Activated CD8-positive, alpha-beta T cell treated with anti-CD3 and anti-CD28 coated beads for 36 hours (primary cell): Measurements from ENCODE around the gene DARS1. TPM values are rescaled to one million over a fixed set of nuclear protein-coding genes. Genes with fewer than 3 reads are reported as not detected.

Experiments used
- ATAC-seq: fragments of 200-7000 bp; cut with Tn5 transposase; one replicate; pipeline ENCODE4 v1.10.0; 2021; ENCODE audit warnings: mild to moderate bottlenecking, moderate library complexity
- CTCF ChIA-PET: fragments of 350-600 bp; sonication (Branson Sonifier 250); formaldehyde crosslinking; loops from one replicate; lab custom pipeline; 2021; ENCODE audit warnings: antibody characterized with exemption; lab: Charles Lee
- POLR2A ChIA-PET: fragments of 350-600 bp; sonication (Branson Sonifier 250); formaldehyde crosslinking; loops from one replicate; lab custom pipeline; 2021; ENCODE audit warnings: antibody characterized with exemption; lab: Charles Lee
- DNase-seq: peaks from one replicate; pipeline ENCODE4 v3.0.0-alpha.2; 2020
- H3K27ac Mint-ChIP-seq: one replicate; pipeline ENCODE4 v1.8.0; 2021; ENCODE audit warnings: mild to moderate bottlenecking, mixed read lengths
- H3K27me3 Mint-ChIP-seq: one replicate; pipeline ENCODE4 v1.8.0; 2021; ENCODE audit warnings: mixed read lengths
- H3K36me3 Mint-ChIP-seq: one replicate; pipeline ENCODE4 v1.8.0; 2021; ENCODE audit warnings: low read depth, mixed read lengths
- H3K4me1 Mint-ChIP-seq: one replicate; pipeline ENCODE4 v1.8.0; 2021; ENCODE audit warnings: low read depth, mixed read lengths
- H3K4me3 Mint-ChIP-seq: one replicate; pipeline ENCODE4 v1.8.0; 2021; ENCODE audit warnings: mild to moderate bottlenecking, moderate library complexity, mixed read lengths
- H3K9me3 Mint-ChIP-seq: one replicate; pipeline ENCODE4 v1.8.0; 2021; ENCODE audit warnings: mixed read lengths
- intact Hi-C: fragments of 100-400 bp; cut with micrococcal nuclease; formaldehyde crosslinking; loops from one replicate; pipeline ENCODE4 v1.10.0; 2022
- total RNA-seq, 2 experiments: library from RNA; stranded (reverse); gene quantifications; one replicate each; pipeline ENCODE4 v1.2.3, GENCODE V29; 2021
- TF ChIP-seq, protein P1 (sequence below): fragments of 200-600 bp; IDR thresholded peaks from one replicate; pipeline ENCODE4 v1.8.0; 2022; ENCODE audit warnings: antibody characterized with exemption, mild to moderate bottlenecking

DARS1 gene
- total RNA-seq, 2 experiments from 2014 or later: 210 to 211 TPM

DNA sequence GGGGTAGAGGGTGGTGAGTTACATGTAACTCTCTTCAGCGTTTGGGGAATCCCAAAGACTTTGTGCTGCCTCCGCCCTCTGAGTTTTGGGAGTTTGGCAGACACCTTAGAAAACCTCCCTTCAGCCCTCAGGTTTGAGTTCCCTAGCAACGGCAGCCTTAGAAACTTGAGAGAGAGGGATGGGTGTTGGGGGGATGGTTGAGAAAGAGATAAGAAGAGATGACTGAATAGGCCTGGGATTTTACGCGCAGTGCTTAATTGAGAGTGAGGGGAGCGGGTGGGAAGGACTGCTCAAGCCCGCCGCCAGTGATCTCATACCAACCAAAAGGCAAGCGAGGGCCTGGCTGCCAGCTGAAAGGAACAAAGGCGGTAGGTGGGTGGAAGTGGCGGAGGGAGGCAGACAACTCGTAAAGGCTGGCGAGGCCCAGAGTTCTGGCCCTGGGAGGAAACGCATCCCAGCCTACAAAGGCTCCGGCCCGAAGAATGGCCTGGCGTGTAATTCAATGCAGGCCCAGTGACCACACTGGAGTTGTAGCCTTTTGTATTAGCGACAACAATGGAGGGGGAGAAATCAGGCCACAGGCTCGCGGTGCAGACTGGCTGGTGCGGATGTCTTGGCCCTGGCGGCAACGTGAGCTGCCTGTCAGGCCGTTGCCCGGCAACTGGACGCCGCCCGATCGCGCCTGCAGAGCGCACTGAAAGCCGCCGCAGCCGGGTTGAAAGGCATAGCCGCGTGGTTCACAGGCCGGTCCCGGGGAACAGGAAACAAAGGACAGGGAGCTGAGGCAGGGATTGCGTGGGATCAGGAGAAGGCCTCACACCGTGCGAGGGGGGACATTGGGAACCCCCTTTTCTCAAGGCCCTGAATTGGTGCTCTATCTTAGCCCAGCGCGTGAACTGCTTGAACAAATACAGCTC is 39.9 kb upstream of the DARS1 start:
- TF ChIP-seq, protein P1, sequence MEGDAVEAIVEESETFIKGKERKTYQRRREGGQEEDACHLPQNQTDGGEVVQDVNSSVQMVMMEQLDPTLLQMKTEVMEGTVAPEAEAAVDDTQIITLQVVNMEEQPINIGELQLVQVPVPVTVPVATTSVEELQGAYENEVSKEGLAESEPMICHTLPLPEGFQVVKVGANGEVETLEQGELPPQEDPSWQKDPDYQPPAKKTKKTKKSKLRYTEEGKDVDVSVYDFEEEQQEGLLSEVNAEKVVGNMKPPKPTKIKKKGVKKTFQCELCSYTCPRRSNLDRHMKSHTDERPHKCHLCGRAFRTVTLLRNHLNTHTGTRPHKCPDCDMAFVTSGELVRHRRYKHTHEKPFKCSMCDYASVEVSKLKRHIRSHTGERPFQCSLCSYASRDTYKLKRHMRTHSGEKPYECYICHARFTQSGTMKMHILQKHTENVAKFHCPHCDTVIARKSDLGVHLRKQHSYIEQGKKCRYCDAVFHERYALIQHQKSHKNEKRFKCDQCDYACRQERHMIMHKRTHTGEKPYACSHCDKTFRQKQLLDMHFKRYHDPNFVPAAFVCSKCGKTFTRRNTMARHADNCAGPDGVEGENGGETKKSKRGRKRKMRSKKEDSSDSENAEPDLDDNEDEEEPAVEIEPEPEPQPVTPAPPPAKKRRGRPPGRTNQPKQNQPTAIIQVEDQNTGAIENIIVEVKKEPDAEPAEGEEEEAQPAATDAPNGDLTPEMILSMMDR: no peak
- peak overlapping the region; percentile 13 for H3K4me3 Mint-ChIP-seq
- CTCF ChIA-PET: interaction anchor here (1.2 kb wide), 1 partner anchor 100 kb away, joined by 3 read pairs; no protein-coding TSS in a partner anchor
- no peaks in the 10 kb centered on the region for H3K27me3 Mint-ChIP-seq
- H3K36me3 Mint-ChIP-seq: no peaks in the 10 kb centered on the region
- no peaks in the 10 kb centered on the region for H3K9me3 Mint-ChIP-seq
- intact Hi-C loops: no loop called here
- H3K4me1 Mint-ChIP-seq: peaks cover 10% of the 10 kb centered on the region
- ATAC-seq (peak; percentile 89), DNase-seq (peak; percentile 60)
- POLR2A ChIA-PET: interaction anchor here (0.5 kb wide), 1 partner anchor 12 kb away, joined by 3 read pairs; no protein-coding TSS in a partner anchor
- no peak overlapping the region for H3K27ac Mint-ChIP-seq

DNA sequence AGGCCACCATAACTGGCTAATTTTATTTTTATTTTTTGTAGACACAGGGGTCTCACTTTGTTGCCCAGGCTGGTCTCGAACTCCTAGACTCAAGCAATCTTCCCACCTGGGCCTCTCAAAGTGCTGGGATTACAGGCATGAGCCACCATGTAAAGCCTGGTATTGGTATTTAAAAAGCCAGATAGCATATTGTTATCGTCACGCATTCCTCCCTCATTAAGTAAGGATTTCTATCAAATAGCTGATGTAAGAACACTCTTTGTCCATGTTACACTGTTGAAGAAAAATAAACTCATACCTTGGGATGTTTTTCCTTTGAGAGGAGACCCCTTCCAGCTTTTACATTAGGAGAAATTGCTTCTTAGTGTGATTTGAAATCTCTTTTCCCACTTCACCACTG is 39.2 kb upstream of the DARS1 start:
- no peak for DNase-seq
- ChIA-PET CTCF (no interaction called here), POLR2A (no interaction called here)
- intact Hi-C loops: no loop called here
- H3K27me3 Mint-ChIP-seq: no peaks in the 10 kb centered on the region
- TF ChIP-seq, protein P1: no peak
- no peak overlapping the region for H3K4me3 Mint-ChIP-seq
- no peak for ATAC-seq
- H3K27ac Mint-ChIP-seq: no peak overlapping the region
- no peaks in the 10 kb centered on the region for H3K36me3 Mint-ChIP-seq
- H3K4me1 Mint-ChIP-seq: peaks cover 10% of the 10 kb centered on the region
- H3K9me3 Mint-ChIP-seq: no peaks in the 10 kb centered on the region

DNA sequence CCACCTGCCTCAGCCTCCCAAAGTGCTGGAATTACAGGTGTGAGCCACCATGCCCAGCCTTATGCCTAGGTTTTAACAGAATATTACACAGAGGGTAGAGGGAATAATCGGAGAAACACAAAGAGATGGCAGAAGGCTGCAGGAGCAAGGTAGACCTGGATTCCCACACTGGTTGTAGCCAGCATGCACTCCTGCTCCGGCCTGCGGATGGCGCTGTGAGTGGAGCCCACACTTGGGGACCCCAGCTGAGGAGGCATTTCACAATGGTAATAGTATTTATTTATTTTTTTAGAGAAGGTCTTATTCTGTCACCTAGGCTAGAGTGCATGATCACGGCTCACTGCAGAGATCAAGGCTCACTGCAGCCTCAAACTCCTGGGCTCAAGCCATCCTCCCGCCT is 38.8 kb upstream of the DARS1 start:
- Mint-ChIP-seq H3K4me1 (peaks cover 10% of the 10 kb centered on the region), H3K9me3 (no peaks in the 10 kb centered on the region), H3K27ac (no peak overlapping the region), H3K36me3 (no peaks in the 10 kb centered on the region), H3K27me3 (no peaks in the 10 kb centered on the region), H3K4me3 (no peak overlapping the region)
- intact Hi-C loops: no loop called here
- CTCF ChIA-PET: no interaction called here
- ATAC-seq: no peak
- no peak for DNase-seq
- TF ChIP-seq, protein P1: no peak
- POLR2A ChIA-PET: no interaction called here

DNA sequence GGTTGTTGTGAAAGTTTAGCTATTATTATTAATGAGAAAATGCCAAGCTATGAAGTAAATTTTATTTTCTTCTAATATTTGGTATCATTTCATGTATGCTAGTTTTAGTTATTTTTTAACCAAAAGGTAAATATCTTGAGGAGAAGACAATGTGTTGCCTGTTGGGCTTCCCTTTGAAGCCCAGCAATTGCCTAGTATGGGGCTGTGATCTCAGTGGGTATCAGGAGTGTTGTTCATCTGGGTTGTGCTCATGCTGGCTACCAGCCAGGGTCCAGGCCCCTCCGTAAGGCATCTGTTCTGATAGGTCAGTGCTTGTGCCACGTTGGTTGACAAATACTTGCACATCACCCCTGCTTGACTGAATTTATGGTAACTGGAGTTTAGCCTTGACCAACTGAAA is 38.0 kb upstream of the DARS1 start:
- H3K4me1 Mint-ChIP-seq: peaks cover 10% of the 10 kb centered on the region
- no peak overlapping the region for H3K4me3 Mint-ChIP-seq
- no peaks in the 10 kb centered on the region for H3K36me3 Mint-ChIP-seq
- no peaks in the 10 kb centered on the region for H3K27me3 Mint-ChIP-seq
- ChIA-PET CTCF (interaction anchor here (0.9 to 1.8 kb wide), 3 partner anchors 10 to 119 kb away, joined by 3 to 5 read pairs (median 5); no protein-coding TSS in a partner anchor), POLR2A (no interaction called here)
- no peak for ATAC-seq
- H3K27ac Mint-ChIP-seq: no peak overlapping the region
- intact Hi-C loops: no loop called here
- TF ChIP-seq, protein P1: no peak
- no peak for DNase-seq
- H3K9me3 Mint-ChIP-seq: no peaks in the 10 kb centered on the region
